ENCODE results near the gene CTIF. TPM values are rescaled to one million over a fixed set of nuclear protein-coding genes. Genes with fewer than 3 reads are reported as not detected.
"Not testable (repeated sequence)": the region's sequence is repeated elsewhere in the genome, so short reads cannot be mapped to it uniquely, and the experiment has no call there.

The CTIF gene
- 8.3 and 10.4 TPM in 2 replicates for total RNA-seq (2014; rRNA removed; shearing (Covaris generic))

DNA sequence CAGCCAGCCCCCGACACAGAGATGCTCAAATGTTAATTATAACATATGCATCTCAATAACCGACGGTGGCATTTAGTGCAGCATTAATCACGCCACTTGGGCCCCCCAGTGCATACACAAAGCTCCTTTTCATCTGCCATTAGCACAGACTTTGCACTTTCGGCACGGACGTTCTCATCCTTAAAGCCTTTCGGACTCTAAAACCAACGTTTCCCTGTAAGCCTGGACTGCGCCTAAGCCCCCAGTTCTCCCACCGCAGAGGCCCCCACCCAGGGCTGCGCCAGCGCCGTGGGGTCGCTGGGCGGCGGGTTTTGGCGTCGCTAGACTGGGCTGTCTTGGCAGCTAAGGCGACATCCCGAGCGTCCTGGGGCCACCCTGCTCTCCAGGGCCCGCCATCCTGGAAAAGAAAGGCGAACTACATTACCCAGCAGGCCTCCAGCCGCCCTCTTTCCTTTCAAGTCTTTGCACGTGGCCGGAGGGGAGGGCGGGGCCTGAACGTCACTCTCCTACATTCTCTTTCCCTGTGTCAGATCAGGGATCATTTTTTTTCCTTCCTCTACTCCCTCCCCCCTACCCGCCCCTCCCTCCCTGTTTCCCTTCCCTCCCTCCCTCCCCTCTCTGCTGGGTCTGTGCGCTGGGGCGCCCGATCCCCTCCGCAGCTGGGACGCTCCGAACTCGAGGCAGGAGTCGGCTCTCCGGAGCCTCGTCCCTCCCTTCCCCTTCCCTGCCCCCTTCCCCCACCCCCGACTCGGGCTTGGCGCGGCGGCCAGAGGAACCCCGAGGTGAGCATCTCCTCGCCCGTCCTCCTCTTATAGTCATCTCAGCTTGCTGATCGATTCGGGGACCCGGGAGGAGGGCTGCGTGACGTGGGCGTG is at the start of gene CTIF:
TSS of gene CTIF (plus strand) at position 501 of the 875 bp plus-strand sequence. CDS start 80,535 bp downstream, outside the sequence.
- DNase-seq (ENCODE audit: low spot score) = peak; percentile 81

DNA sequence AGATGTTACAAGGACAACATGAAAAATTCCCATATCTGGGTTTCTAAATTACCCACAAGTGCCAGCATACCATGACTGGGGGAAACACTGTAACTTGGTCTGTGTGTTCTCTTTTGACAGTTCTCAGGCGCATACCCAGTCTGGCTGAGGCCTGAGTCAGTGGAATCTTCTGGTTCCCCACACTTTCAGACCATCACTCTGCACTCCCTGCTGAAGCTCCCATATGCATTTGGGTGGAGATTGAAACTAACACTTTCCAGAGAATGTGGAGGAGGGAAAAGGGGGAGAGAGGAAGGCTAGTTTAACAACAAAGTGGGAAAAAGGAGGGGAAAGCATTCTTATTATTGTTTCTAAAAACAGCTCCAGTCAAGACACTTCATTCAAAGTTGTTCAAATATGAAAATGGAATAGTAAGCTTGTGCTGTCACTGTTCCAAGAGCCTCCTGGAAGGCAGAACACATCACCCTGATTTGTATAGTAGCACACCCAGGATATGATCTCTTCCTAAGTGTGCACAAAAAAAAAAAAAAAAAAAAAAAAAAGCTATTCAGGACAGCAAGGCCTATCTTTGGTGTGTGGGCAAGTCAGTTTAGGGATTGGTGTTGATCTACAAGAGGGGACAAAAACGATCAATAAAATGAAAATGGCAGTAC is 48.1 kb upstream of the CTIF start:
- DNase-seq (ENCODE audit: low spot score) = no peak

DNA sequence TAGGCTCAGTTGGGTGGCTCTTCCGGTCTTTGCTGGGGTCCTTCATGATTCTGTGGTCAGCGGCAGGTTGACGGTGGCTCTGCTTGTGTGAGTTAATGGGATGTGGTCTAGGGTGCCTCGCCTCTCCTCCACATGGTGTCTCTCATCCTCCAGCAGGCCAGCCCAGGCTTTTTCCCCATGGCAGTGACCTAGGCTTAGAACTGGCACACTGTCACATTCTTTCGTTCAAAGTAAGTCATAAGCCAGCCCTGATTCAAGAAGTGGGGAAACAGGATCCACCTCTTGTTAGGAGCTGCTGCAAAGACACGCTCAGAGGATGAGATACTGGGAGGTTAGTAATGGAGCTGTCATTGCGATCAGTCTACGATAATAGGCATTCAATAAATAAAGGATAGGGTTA is 46.0 kb upstream of the CTIF start:
- no peak for DNase-seq (ENCODE audit: low spot score)

DNA sequence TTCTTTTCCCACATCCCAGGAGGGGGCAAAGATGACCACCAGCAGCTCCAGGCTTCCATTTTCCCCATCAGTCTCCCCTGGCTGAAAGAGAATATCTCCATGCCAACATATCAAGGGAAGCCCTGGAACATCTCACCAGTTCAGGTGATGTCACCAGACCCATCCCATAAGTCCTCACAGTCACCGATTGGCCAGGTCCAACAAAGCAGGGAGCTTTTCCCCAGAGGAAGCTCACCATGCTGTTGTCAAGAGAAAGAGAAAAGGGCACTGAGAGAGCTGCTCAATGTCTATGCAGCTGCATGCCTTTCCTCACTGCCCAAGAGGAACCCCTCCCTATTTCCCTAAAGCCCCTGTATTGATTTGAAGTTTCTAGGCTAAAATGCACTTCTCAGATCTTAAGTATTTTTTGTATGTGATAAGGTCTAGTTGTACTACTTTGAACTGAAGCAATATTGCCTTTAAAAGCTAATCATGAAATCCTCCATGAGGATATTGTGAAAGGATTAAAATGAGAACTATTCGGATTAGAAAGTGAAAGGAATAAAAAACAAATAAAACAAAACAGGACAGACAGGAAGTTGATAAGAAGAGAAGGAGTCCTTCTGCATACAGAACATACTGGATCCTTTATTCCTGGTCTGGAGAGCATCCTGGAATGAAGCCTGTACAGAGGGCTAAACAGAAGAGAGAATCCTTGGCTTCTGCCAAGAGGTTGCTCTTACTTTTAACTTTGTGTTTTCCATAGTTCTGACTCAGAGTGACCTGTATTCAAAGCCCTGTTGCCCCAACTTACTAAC is 45.2 kb upstream of the CTIF start:
- DNase-seq (ENCODE audit: low spot score) = no peak

DNA sequence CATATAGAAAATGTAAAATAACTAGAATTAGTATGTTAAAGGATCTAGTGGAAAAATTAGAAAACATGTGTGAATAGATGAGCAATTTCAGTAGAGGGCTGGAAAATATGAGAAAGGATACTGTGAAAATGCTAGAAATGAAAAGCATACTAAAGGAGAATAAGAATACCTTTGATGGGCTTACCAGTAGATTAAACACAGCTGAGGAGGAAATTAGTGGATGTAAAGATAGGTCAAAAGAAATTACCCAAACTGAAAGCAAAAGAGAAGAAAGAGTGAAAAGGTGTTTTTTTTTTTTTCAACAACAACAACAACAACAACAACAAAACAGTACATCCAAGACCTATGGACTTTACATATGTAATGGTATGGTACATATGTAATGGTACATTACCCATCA is 41.0 kb upstream of the CTIF start:
- DNase-seq (ENCODE audit: low spot score) = no peak

DNA sequence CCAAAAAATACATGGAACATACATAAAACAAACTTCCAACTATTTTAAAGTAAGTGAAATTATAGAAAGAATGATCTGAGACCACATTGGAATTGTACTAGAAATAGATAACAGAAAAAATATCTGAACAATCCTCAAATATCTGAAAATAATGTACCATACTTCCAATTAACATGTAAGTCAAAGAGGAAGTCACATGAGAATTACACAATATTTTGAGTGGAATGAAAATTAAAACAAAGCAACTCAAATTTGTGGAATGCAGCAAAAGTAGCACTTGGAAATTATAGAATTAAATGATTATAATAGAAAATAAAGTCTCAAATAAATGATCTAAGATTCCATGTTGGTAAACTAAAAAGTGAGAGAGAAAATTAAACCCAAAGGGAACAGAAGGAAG is 38.3 kb upstream of the CTIF start:
- no peak for DNase-seq (ENCODE audit: low spot score)

DNA sequence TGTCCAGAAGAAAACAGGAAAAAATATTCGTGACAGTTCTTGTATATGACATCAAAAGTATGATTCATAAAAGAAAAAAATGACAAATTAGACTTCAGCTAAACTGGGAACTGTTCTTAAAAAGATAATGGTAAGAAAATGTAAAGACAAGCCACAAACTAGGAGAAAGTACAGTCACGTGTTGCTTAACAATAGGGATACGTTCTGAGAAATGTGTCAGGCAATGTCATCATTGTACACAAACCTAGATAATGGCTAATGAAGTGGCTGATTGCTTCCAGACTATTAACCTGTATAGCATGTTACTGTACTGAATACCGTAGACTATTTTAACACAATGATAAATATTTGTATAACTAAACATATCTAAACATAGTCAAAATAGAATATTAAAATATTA is 35.9 kb upstream of the CTIF start:
- DNase-seq (ENCODE audit: low spot score) = no peak

DNA sequence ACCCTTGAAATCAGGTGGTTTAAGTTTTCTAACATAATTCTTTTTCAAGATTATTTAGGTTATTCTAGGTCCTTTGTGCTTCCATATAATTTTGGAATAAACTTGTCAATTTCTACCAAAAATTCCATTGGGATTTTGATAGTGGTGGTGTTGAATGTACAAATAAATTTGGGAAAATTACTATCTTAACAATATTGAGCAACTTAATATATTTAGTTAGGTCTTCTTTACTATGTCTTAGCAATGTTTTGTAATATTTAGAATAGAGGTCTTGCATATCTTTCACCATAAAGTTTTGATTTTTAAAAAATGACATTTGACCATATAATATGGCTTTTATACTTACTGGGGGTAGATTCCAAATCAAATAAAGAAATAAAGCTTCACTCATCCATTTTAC is 34.0 kb upstream of the CTIF start:
- DNase-seq (ENCODE audit: low spot score) = no peak

DNA sequence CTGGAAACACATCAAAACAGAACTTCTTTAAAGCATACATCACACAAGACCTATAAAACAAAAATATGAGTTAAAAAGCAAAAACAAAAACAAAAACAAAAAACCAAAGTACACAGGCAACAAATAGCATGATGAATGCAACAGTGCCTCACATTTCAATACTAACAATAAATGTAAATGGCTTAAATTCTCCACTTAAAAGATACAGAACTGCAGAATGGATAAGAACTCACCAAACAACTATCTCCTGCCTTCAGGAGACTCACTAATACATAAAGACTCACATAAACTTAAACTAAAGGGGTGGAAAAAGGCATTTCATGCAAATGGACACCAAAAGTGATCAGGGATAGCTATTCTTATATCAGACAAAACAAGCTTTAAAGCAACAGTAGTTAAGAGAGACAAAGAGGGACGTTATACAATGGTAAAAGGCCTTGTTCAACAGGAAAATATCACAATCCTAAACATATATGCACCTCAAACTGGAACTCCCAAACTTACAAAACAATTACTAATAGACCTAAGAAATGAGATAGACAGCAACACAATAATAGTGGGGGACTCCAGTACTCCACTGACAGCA is 31.8 kb upstream of the CTIF start:
- not testable (repeated sequence) for DNase-seq (ENCODE audit: low spot score)

DNA sequence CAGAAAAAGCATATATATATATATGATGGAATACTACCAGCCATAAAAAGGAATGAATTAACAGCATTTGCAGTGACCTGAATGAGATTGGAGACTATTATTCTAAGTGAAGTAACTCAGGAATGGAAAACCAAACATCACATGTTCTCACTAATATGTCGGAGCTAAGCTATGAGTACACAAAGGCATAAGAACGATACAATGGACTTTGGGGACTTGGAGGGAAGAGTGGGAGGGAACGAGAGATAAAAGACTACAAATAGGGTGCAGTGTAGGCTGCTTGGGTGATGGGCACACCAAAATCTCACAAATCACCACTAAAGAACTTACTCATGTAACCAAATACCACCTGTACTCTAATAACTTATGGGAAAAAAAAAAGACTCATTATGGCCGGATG is 26.3 kb upstream of the CTIF start:
- not testable (repeated sequence) for DNase-seq (ENCODE audit: low spot score)

DNA sequence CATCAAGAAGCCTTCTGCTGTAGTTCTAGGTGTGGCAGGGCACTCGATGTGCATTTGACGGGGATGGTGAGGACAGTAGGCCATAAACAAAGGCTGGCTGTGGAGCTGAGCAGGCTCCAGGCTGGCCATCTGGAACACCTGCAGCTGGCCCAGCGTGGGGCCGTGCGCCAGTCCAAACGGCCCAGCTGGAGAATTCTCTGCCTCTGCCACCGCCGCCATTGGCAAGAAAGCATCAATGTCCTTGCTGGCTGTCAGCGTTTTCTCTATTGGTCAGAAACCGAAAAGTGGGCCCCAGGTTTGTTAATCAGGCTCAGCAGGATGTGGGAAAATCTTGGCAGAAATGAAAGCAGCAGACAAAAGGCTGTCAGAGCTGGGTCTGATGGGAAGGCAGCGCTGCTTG is 24.0 kb upstream of the CTIF start:
- DNase-seq (ENCODE audit: low spot score) = no peak

DNA sequence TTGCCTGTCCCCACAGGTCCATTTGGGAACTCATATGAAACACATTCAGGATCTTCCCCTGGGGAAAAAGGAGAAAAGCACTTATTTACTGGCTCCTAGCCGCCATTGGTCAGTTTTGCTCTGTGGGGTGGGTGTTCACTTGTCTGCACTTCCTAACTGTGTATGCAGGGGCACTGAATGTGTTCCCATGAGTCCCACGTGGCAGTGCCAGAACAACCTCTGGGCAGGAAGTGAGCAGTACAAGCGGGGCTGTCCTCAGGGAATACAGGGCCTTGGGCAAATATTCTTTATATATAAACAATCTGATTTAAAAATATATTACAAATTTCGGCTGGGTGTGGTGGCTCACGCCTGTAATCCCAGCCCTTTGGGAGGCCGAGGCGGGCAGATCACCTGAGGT is 21.8 kb upstream of the CTIF start:
- DNase-seq (ENCODE audit: low spot score) = no peak

DNA sequence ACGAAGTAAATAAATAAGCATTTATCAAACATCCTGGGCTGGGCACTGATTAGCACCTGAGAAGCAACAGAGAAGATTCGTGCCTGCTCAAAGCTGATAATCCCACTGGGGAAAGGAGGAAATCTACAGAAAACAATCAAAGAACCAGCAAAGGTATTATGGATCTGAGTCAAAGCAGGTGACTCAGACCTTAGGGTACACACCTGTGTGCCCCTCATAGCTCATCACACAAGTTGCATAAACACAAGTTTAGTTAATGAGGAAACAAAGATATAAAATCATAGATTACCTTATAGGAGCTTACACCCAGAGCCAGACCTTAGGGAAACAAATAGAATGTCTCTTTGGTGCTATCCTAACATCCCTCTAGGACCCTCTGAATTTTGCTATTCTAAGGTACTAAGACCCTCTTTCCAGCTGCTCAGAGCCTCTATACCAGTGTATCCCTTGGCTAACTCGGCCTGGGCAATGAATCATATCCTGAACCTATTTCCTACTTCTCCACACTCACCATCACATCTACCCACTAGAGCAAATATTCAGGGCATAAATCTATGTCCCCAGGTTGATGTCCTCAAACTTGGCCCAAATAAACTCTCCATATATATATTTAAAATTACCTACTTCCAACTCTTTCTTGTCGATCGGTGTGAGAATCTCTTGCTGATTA is 19.3 kb upstream of the CTIF start:
- DNase-seq (ENCODE audit: low spot score) = no peak

DNA sequence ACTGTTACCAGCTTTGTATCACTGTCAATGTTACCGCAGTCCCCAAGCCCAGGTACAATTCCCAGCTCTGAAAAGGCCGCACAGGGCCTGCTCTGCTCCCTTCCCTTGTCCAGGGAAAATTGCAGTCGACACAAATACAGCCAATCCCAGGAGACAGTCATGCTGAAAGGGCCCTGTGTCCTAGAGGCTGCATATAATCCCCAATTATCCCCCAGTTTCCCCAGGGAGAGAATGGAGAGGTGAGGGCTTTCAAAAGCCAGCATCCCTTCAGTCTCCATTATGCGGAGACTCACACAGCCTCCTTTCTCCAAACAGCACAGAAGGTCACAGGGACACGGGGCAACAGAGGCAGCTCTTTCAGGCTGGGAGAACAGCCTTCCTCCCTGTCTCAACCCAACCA is 17.1 kb upstream of the CTIF start:
- DNase-seq (ENCODE audit: low spot score) = no peak

DNA sequence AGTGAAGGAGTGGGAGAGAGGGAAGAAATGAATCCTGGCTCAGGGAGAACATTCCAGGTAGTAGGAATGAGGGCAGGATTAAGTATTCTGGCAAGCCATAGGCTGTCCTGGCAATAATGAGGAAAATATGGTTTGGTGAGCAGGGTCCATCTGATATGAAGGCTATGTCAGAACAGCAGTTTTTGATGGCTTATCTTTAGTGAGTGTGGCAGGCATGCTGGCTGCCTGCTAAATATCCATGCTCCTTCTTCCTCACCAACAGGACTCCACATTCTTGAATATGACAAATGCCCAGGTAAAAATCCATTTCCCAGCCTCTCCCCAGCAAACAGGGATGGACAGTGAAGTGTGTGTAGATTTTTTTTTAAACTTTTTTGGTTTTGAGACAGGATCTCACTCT is 13.2 kb upstream of the CTIF start:
- DNase-seq (ENCODE audit: low spot score) = no peak

DNA sequence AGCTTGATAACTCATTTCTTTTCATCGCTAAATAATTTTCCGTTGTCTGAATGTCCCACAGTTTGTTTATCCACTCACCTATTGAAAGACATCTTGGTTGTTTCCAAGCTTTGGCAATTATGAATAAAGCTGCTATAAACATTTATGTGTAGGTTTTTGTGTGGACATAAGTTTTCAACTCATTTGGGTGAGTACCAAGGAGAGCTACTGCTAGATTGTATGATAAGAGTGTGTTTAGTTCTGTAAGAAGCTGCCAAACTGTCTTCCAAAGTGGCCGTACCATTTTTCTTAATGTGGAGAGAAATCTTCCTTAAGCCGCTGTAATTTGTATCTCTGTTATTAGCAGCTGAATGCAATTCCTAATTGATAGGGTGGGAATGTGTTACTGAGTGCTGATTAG is 11.4 kb upstream of the CTIF start:
- no peak for DNase-seq (ENCODE audit: low spot score)

DNA sequence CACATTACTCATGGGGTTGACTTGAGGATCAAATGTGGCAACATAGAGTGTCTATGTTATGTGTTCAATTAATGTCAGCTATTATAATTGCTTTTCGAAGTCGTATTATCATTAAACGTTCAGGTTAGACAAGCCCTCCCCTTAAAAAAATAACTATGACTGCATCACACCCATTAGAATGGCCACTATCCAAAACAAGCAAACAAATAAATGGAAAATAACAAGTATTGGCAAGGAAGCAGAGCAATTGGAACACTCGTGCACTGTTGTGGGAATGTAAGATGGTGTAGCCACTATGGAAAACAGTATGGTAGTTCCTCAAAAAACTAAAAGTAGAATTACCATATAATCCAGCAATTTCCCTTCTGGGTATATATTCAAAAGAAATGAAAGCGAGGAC is 10.0 kb upstream of the CTIF start:
- no peak for DNase-seq (ENCODE audit: low spot score)

DNA sequence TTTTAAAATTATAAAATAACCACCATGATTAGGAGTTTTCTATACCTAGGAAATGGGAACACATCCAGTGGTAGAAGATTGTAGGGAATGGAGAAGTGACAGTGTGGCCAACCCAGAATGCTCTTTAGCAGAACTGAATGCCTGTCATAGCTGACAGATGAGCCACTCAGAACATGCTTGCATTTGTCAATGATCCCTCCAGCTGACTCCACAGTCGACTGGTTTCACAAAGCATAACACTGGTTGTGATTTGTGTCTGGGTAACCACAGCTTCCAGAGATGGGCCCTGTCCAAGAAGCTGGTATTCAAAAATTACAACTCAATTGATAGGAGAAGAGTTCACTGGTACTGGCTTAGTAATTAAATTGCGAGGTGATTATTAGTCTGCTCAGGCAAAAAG is 9.0 kb upstream of the CTIF start:
- no peak for DNase-seq (ENCODE audit: low spot score)

DNA sequence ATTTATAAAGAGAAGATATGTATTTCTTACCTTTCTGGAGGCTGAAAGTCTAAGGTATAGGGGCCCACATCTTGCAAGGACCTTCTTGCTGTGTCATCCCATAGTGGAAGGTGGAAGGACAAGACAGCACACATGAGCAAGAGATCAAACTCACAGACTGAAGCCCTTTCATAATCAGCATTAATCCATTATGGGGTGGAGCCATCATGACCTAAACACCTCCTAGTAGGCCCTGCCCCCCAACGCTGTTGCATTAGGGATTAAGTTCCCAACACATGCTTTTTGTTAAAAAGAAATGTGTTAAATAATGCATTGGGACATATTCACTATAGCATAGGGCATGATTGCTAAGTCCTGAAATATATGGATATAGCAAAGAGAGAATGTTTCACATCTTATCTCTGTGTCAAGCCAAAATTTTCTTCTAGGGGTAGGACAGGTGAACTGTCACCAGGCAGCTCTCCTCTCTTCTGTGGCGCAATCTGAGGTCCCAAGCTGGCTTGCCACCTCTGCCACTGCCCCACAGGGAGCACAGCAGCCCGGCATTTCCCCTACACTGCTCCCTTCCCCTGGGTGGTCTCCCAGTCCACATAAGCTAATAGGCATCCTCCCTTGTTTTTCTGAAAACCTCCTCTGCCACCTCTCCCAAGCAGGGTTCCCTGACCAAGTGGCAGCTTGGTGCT is 8.3 kb upstream of the CTIF start:
- DNase-seq (ENCODE audit: low spot score) = no peak

DNA sequence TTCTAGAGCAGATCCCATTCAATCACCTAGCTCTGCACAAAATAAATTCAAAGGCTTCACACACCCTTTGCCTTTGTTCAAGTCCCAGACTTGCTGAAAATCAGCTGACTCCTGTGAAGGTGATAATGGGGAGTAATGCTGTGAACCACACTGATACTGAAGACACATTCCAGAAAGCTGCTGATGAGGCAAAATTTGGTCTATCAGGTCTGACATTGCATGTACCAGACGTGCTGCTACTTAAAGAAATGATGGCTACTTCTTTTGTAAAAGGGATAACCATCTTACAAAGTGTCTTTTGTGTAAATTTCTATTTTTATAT is 7.8 kb upstream of the CTIF start:
- no peak for DNase-seq (ENCODE audit: low spot score)

DNA sequence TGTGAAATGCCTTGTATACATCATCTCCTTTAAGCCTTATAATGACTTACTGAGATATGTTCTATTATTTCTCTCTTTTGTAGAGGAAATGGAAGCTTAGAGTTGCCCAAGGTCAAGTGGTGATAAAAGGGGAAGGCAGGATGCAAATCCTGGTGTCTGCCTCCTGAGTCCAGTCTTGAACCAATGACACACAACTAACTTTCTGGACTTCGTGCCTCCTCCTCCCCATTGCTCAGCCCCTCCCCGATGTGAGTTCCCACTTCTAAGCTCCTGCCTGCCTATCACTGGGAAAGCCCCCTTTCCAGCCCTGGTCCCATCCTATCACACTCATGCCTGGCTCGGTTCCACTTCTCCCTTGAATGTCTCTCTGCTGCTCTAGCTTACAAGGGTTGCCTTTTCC is 6.9 kb upstream of the CTIF start:
- DNase-seq (ENCODE audit: low spot score) = no peak

Measured in HT-29 (cell line).